HepG2 (cell line): ENCODE results near the gene FRMD4A. TPM values are rescaled to one million over a fixed set of nuclear protein-coding genes. Genes with fewer than 3 reads are reported as not detected.

ENCODE experiments used
- ATAC-seq: fragments of 200-7000 bp; cut with Tn5 transposase; 3 replicates; pipeline ENCODE4 v1.9.1; 2020; ENCODE audit warnings: mild to moderate bottlenecking, moderate library complexity
- BruUV-seq: library from RNA; stranded (reverse); fragments of 400-500 nt; replicated peaks from 2 replicates; lab custom pipeline; 2021; lab: Mats Ljungman, UMichigan
- CTCF ChIA-PET: fragments of 300-600 bp; formaldehyde crosslinking; extraction: SDS; loops from one replicate; lab custom pipeline; 2021; ENCODE audit warnings: low total read pairs, inconsistent platforms, low intra/inter-chr PET ratio; lab: Yijun Ruan, JAX
- POLR2A ChIA-PET: fragments of 350-600 bp; sonication (Branson Sonifier 250); formaldehyde crosslinking; loops from one replicate; lab custom pipeline; 2020; ENCODE audit warnings: antibody characterized with exemption, inconsistent platforms; lab: Yijun Ruan, JAX
- DNase-seq: peaks from one replicate; pipeline ENCODE4 v3.0.0-alpha.2; 2015; ENCODE audit warnings: low spot score
- FAIRE-seq: peaks from 3 replicates; lab custom pipeline; 2011; peaks lifted over from hg19 to GRCh38; lab: Jason Lieb, UNC
- H2AFZ ChIP-seq: one replicate; pipeline ENCODE4 v1.6.1; 2011; ENCODE audit warnings: low read length, inconsistent platforms
- H3K27ac ChIP-seq: fragments of 300-600 bp; 3 replicates; pipeline ENCODE4 v1.8.0; 2011; ENCODE audit warnings: mixed run types, mild to moderate bottlenecking, mixed read lengths, low read length, inconsistent platforms; ENCODE audit not compliant: insufficient read depth; ENCODE audit errors: extremely low read length
- H3K27me3 ChIP-seq, 2 experiments: fragments of 200-600 bp in 1 of 2; 2 replicates in 1 of 2; 3 replicates in 1 of 2; pipeline versions ENCODE4 v1.6.0 to v1.8.0; 2011; ENCODE audit warnings: low read length in 2 of 2, mild to moderate bottlenecking in 2 of 2, moderate library complexity in 2 of 2, inconsistent platforms in 1 of 2; ENCODE audit not compliant: insufficient read depth in 2 of 2, control insufficient read depth in 1 of 2
- H3K36me3 ChIP-seq, 2 experiments: fragments of 200-600 bp in 1 of 2; replicated peaks in 1 of 2; 2 replicates in 1 of 2; 3 replicates in 1 of 2; pipeline versions ENCODE4 v1.5.1 to v1.8.0; 2011; ENCODE audit warnings: low read length in 2 of 2, inconsistent platforms in 1 of 2; ENCODE audit not compliant: insufficient read depth in 2 of 2, control insufficient read depth in 1 of 2
- H3K4me1 ChIP-seq: 2 replicates; pipeline ENCODE4 v1.5.1; 2012; ENCODE audit warnings: low read length, inconsistent platforms; ENCODE audit not compliant: insufficient read depth
- H3K4me2 ChIP-seq: 2 replicates; pipeline ENCODE4 v1.6.0; 2011; ENCODE audit warnings: low read depth, low read length, inconsistent platforms
- H3K4me3 ChIP-seq, 3 experiments: fragments of 200-600 bp in 1 of 3; sonication (generic), shearing (Covaris generic) in 1 of 3; replicated peaks in 1 of 3; 2 replicates each; pipeline ENCODE4 v1.5.1; 2011 to 2016; ENCODE audit warnings: low read length in 3 of 3, inconsistent platforms in 2 of 3, low read depth in 2 of 3, mild to moderate bottlenecking in 2 of 3, control low read depth in 1 of 3, mixed read lengths in 1 of 3; ENCODE audit not compliant: insufficient read depth in 1 of 3
- H3K79me2 ChIP-seq: one replicate; pipeline ENCODE4 v1.6.1; 2011; ENCODE audit warnings: low read length, inconsistent platforms; ENCODE audit not compliant: insufficient read depth
- H3K9ac ChIP-seq: 2 replicates; pipeline ENCODE4 v1.6.0; 2011; ENCODE audit warnings: mild to moderate bottlenecking, low read depth, low read length, inconsistent platforms; ENCODE audit not compliant: insufficient read depth
- H3K9me3 ChIP-seq: 2 replicates; pipeline ENCODE4 v1.5.1; 2012; ENCODE audit warnings: mild to moderate bottlenecking, low read length
- H4K20me1 ChIP-seq: 2 replicates; pipeline ENCODE4 v1.6.0; 2011; ENCODE audit warnings: inconsistent platforms, mild to moderate bottlenecking, low read length, moderate library complexity; ENCODE audit not compliant: insufficient read depth
- ELF3 ChIP-seq: IDR thresholded peaks from 2 replicates; pipeline ENCODE4 v1.6.1; 2016; ENCODE audit warnings: missing genetic modification reagents, missing compliant biosample characterization
- GTF2F1 ChIP-seq: fragments of 150-350 bp; IDR thresholded peaks from 2 replicates; pipeline ENCODE4 v1.6.1; 2014; ENCODE audit warnings: low read length
- HCFC1 ChIP-seq: fragments of 150-350 bp; IDR thresholded peaks from 2 replicates; pipeline ENCODE4 v1.6.1; 2014; ENCODE audit warnings: low read depth, low read length
- HMGA1 ChIP-seq: sonication (generic); formaldehyde crosslinking; conservative IDR thresholded peaks from 2 replicates; pipeline ENCODE4 v1.4.0; 2020; ENCODE audit warnings: missing genetic modification reagents
- TAF15 ChIP-seq: fragments of 200-400 bp; formaldehyde crosslinking; IDR thresholded peaks from one replicate; pipeline ENCODE4 v1.6.1; 2018; ENCODE audit warnings: mild to moderate bottlenecking, low read depth, low read length; ENCODE audit not compliant: poor library complexity, severe bottlenecking
- ZFYVE20 ChIP-seq: sonication (generic); formaldehyde crosslinking; IDR thresholded peaks from 2 replicates; pipeline ENCODE4 v1.8.0; 2023; ENCODE audit warnings: low read depth, mild to moderate bottlenecking, moderate library complexity, missing genetic modification reagents, borderline replicate concordance
- ZNF512 ChIP-seq: sonication (generic); formaldehyde crosslinking; IDR thresholded peaks from 2 replicates; pipeline ENCODE4 v1.4.0; 2020; ENCODE audit warnings: mild to moderate bottlenecking, missing genetic modification reagents
- ZNF615 ChIP-seq: sonication (generic); formaldehyde crosslinking; IDR thresholded peaks from 2 replicates; pipeline ENCODE4 v1.5.0; 2020; ENCODE audit warnings: mild to moderate bottlenecking, missing genetic modification reagents, borderline replicate concordance
- ZNF7 ChIP-seq: IDR thresholded peaks from 2 replicates; pipeline ENCODE4 v1.6.1; 2016; ENCODE audit warnings: missing biosample characterization, missing genetic modification reagents
- ZNF83 ChIP-seq: sonication (generic); formaldehyde crosslinking; IDR thresholded peaks from 2 replicates; pipeline ENCODE4 v1.4.0; 2020; ENCODE audit warnings: missing genetic modification reagents, mild to moderate bottlenecking, borderline replicate concordance
- ZSCAN21 ChIP-seq: sonication (generic); formaldehyde crosslinking; IDR thresholded peaks from 2 replicates; pipeline ENCODE4 v1.8.0; 2022; ENCODE audit warnings: mild to moderate bottlenecking, missing genetic modification reagents, moderate library complexity, borderline replicate concordance
- WGBS: methylation state at CpG from one replicate; pipeline ENCODE4 v1.1.6; 2017; ENCODE audit warnings: low lambda C conversion rate; 5-methylcytosine and 5-hydroxymethylcytosine counted together
- in situ Hi-C: cut with HindIII; loops from 2 replicates; pipeline ENCODE4 v1.10.0; 2017; ENCODE audit warnings: low pct_unique_long_range_greater_than_20kb; ENCODE audit not compliant: extremely low pct_ligation_motif_present
- intact Hi-C: fragments of 100-400 bp; cut with micrococcal nuclease; formaldehyde crosslinking; loops from one replicate; pipeline ENCODE4 v1.10.0; 2022; ENCODE audit not compliant: unreplicated experiment
- polyA plus RNA-seq, 8 experiments: library from polyadenylated mRNA; depleted of rRNA in 3 of 8; stranded (reverse) in 7 of 8; unstranded in 1 of 8; fragments of >200 nt; fragmentation: Illumina TruSeq in 4 of 8; extraction: Trizol in 4 of 8; gene quantifications; 2 replicates each; pipeline versions ENCODE4 v1.2.1 to v1.2.3, GENCODE V29; 2011 to 2016; ENCODE audit warnings: low read depth in 4 of 8, missing spikeins in 1 of 8, mixed read lengths in 1 of 8; ENCODE audit not compliant: insufficient read depth in 1 of 8
- total RNA-seq, 5 experiments: library from RNA; depleted of rRNA; stranded (reverse); fragments of >200 nt; fragmentation: Illumina TruSeq; extraction: Trizol; gene quantifications; 2 replicates each; pipeline ENCODE4 v1.2.3, GENCODE V29; 2016; ENCODE audit warnings: low read depth in 1 of 5

FRMD4A gene
- total and polyA plus RNA-seq, 2 of the 13 experiments (the other 11 are each of a cell fraction or from before 2014, with no cell fraction given) = 0.09 to 0.26 TPM

- no peaks in the 10 kb centered on the region for H3K9me3 ChIP-seq
- no peak overlapping the region for H3K4me3 ChIP-seq
- no peak for FAIRE-seq
- peaks cover 1 to 4% of the 10 kb centered on the region in 2 experiments; a peak in 2 of 5 replicates for H3K27me3 ChIP-seq
- no peak overlapping the region for H3K9ac ChIP-seq
- ATAC-seq = no peak
- H3K79me2 ChIP-seq = no peaks in the 10 kb centered on the region
- TF ChIP-seq ZFYVE20 (no peak), TAF15 (no peak), ELF3 (no peak), HMGA1 (CRISPR knock-in tag) (no peak), ZNF615 (no peak), ZNF512 (CRISPR knock-in tag) (no peak), HCFC1 (no peak), ZNF7 (CRISPR knock-in tag) (no peak), GTF2F1 (no peak), ZSCAN21 (CRISPR knock-in tag) (no peak), ZNF83 (CRISPR knock-in tag) (no peak)
- no peak for DNase-seq
- ChIA-PET POLR2A (no interaction called here), CTCF (no interaction called here)
- in situ Hi-C loops = no loop called here
- intact Hi-C loops = no loop called here
- H2AFZ ChIP-seq = no peak overlapping the region
- 39% methylated on average over 4 of the region's 5 CpGs for WGBS
- H3K4me1 ChIP-seq = no peaks in the 10 kb centered on the region
- H3K36me3 ChIP-seq = no peaks in the 10 kb centered on the region
- H3K4me2 ChIP-seq = no peak overlapping the region
- H4K20me1 ChIP-seq = no peaks in the 10 kb centered on the region
- no peak overlapping the region for H3K27ac ChIP-seq
- no TSS peak for BruUV-seq
Observed at GRCh38 chr10:13961097-13961496, 369.6 kb downstream of the FRMD4A start.
